ENCODE results near the gene TMOD1. TPM values are rescaled to one million over a fixed set of nuclear protein-coding genes. Genes with fewer than 3 reads are reported as not detected.

TMOD1 gene
- polyA plus RNA-seq, 1 donor, result 1.7 TPM

GRCh38 chr9:97547098-97547829 lies 45.8 kb downstream of the TMOD1 start:
- no peak for DNase-seq

- no peak for DNase-seq
These were observed 46.9 kb downstream of the TMOD1 start for GRCh38 chr9:97548379-97548778.

- DNase-seq, result no peak
These were observed 47.5 kb downstream of the TMOD1 start for GRCh38 chr9:97548819-97549540.

DNA sequence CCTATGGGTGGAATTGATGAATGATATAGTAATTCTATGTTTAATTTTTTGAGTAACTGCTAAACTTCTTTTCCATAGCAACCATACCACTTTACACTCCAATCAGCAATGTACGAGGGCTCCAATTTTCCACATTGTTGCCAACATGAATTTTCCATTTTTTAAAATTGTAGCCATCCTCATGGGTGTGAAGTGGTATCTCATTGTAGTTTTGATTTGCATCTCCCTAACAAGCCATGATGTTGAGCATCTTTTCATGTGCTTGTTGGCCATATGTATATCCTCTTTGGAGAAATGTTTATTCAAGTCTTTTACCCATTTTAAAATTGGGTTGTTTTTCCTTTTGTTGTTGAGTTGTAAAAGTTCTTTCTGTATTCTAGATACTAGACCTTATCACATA lies 48.9 kb downstream of the TMOD1 start:
- DNase-seq, result no peak

- no peak for DNase-seq
These were observed 49.8 kb downstream of the TMOD1 start for GRCh38 chr9:97551308-97551707.

GRCh38 chr9:97553141-97553540 lies 51.7 kb downstream of the TMOD1 start:
- no peak for DNase-seq

- no peak for DNase-seq
These were observed 52.4 kb downstream of the TMOD1 start for GRCh38 chr9:97553841-97554240.

GRCh38 chr9:97554566-97555075 lies 53.2 kb downstream of the TMOD1 start:
- DNase-seq, result no peak

GRCh38 chr9:97555164-97555563 lies 53.7 kb downstream of the TMOD1 start:
- DNase-seq, result no peak

GRCh38 chr9:97556036-97556720 lies 54.7 kb downstream of the TMOD1 start:
- DNase-seq, result no peak

GRCh38 chr9:97556721-97557605 lies 55.5 kb downstream of the TMOD1 start:
- DNase-seq, result no peak

DNA sequence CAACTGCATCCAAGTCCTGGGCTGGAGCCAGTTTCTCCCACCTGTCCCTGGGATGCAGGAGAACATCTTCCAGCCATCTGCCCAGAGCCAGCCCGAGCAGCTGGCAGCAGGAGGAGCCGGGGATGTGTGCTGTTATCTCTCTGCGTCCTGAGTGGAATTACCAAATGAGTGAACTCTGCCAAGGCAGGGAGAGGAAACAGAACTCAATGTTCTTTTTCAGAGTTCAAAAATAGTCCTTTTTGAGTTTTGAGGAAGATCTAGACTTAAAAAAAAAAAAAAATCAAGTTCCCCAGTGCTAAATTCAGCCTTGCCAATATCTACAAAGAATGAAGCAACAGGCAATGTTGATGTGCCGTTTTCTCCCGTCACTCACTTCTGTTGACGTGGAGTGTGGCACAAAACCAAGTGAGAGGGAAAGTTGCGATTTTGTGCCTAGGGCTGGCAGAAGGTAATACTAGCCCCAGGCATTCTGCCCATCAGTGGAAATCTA lies 56.2 kb downstream of the TMOD1 start:
- no peak for DNase-seq

DNA sequence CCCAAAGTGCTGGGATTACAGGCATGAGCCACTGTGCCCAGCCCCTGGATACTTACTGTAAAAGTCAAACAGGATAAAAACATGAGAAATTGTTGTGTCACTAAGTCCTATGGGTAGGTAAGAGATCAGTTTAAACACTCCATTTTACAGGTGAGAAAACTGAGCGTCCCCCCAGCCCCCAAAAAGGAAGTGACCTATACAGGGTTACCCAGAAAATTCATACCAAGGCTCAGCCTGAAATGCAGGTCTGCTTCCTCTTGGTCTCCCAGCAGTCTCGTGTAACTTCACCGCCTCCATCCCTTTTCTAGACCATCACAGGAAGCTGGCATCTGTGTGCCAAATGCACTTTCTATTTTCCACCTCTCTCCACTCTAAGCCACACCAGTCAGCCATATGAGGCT lies 57.2 kb downstream of the TMOD1 start:
- DNase-seq, result no peak

GRCh38 chr9:97559111-97559514 lies 57.6 kb downstream of the TMOD1 start:
- DNase-seq, result no peak

DNA sequence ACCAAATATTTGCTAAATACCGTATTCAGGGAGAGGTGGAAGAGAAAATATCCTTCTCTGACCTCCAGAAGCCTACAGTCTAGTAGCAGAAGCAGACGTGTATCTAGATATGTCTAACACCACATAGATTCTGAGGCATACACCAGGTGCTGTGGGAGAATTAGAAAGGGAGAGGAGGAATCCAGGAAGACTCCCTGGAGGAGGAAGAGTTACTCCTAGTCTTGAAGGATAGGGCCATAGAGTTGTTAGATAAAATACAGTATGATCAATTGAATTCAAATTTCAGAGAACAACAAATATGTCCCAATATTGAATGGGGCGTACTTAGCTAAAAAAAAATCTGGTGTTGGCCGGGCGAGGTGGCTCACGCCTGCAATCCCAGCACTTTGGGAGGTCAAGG lies 58.7 kb downstream of the TMOD1 start:
- DNase-seq, result no peak

GRCh38 chr9:97560851-97561250 lies 59.4 kb downstream of the TMOD1 start:
- no peak for DNase-seq

DNA sequence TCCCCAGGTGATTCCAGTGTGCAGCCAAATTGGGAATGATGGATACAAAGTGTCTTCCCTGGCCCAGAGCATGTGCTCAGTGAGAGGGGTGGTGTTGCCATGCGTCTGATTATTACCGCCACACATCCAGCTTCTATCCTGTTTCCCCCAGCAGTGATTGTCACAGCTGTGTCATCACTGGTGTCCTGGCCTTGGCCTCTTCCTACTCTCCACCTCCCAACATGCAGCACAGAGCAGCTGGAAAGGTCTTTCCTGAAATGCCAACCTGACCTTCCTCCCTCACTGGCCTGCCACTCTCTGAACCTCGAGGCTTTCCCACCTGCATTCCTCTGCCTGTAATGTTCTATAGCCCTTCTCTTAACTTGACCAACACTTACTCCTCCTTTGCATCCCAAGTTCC lies 60.0 kb downstream of the TMOD1 start:
- DNase-seq, result no peak

DNA sequence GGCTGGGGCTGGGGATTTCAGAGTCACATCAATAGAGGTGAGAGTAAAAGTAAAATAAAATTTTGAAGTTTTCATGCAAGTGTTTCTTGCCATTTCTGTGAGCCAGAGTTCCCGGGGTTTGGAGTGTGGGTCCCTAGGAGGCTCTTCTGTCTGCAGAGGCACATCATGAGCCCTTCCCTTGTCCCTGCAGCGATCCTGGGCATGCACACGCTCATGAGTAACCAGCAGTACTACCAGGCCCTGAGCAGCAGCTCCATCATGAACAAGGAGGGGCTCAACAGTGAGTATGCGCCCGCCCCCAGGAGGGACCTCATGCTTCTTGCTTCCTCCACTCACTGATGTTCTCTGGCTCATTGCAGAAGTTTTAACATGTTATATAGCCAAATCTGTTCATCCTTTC lies 61.1 kb downstream of the TMOD1 start:
- no peak for DNase-seq

- DNase-seq, result no peak
These were observed 62.1 kb downstream of the TMOD1 start for GRCh38 chr9:97563458-97564135.

DNA sequence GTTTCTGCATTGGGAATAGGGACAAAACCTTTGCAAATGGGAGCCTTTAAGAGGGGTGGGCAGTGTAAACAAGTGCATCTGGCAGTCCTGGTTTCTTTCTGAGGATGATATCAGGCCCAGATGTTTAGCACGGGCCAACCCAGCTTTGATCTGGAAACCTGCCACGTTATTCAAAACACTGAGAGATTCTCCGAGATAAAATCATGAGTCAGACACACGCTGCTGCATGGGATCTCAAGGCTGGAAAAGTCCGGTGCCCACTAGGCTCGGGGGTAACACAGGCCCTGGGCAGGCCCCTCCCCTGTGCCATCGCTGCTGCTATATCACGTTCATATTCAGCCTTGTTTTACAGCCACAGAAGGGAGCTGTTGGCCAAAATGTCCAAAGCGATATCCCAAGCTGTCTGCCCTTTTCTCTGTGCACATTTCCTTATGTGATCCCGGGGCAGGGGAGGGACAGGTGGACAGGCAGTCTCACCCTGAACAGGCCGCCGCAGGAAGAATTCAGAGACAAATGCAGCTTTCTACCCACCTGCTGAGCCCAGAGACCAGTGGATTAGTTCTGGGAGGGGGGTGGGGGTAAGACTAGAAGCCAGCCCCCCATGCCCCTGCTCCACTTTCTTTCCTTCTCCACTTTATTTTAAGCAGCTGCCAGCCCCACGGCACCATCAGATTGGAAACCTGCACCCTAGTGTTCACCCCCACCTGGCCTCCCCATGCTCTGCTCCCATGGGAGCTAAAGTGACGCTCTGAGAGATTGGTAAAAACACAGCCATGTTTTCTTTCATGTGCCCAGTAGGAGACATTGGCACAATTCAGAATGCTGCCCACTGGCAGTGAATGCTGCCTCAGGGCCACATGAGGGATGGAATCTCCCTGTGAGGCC lies 63.1 kb downstream of the TMOD1 start:
- no peak for DNase-seq

Measured in left kidney (tissue), 2 donors.